ENCODE measurements around the gene NEU2.
"Not testable (repeated sequence)": the region's sequence is repeated elsewhere in the genome, so short reads cannot be mapped to it uniquely, and the experiment has no call there.

The NEU2 gene

DNA sequence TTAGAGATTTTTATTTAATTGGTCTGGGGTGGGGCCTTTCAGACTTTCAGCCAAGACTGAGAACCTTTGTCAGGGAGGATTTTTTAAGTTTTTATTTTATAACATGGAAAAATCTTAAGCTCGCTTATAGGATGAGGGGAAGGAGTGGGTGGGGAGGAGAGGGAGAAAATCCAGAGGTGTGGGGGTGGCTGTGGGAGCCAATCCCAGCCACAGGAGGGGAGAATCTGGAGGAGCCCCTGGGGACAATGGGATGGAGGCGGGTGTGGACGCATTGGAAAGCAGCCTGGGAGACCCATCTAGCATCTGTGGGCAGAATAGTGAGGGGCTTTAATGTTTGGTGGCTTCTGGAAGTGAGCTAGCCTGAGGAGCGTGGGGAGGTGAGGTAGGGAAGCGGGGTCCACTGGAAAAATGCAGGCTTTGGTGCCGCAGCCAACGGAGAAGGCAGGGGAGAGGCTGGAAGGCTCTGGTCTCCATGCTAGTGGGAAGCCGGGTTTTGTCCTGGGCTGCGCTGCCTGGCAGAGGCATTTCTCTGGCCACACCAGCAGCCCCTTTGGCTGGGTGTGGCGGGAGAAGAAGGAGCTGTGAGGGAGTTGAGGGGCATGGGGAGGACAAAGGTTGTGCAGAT lies 16.2 kb downstream of the NEU2 start:
- Histone ChIP-seq H4K20me1 (ENCODE audit: insufficient read depth, low read length) (no peaks in the 10 kb centered on the region), H3K27me3 (ENCODE audit: insufficient read depth, low read length) (0 out of 2 replicates have a peak, but pooled peaks cover 3% of the 10 kb centered on the region), H3F3A (ENCODE audit: insufficient read depth, low read length) (no peaks in the 10 kb centered on the region), H3K4me3 (ENCODE audit: low read depth, low read length, poor library complexity, severe bottlenecking) (no peak overlapping the region), H3K9ac (ENCODE audit: low read length) (no peak overlapping the region), H3K9me2 (ENCODE audit: low read depth, low read length) (no peaks in the 10 kb centered on the region), H3K4me1 (ENCODE audit: insufficient read depth, low read length, severe bottlenecking) (peaks cover under 1% of the 10 kb centered on the region), H3K36me3 (ENCODE audit: insufficient read depth, low read length) (no peaks in the 10 kb centered on the region), H3K4me2 (ENCODE audit: low read length) (no peak overlapping the region), H3K79me2 (ENCODE audit: insufficient read depth, low read length) (no peaks in the 10 kb centered on the region), H3K27ac (ENCODE audit: low read depth, low read length, poor library complexity, severe bottlenecking) (no peak overlapping the region), H3K9me3 (ENCODE audit: low read length) (no peaks in the 10 kb centered on the region), H2AFZ (ENCODE audit: low read length) (no peak overlapping the region)
- TF ChIP-seq, protein P1, sequence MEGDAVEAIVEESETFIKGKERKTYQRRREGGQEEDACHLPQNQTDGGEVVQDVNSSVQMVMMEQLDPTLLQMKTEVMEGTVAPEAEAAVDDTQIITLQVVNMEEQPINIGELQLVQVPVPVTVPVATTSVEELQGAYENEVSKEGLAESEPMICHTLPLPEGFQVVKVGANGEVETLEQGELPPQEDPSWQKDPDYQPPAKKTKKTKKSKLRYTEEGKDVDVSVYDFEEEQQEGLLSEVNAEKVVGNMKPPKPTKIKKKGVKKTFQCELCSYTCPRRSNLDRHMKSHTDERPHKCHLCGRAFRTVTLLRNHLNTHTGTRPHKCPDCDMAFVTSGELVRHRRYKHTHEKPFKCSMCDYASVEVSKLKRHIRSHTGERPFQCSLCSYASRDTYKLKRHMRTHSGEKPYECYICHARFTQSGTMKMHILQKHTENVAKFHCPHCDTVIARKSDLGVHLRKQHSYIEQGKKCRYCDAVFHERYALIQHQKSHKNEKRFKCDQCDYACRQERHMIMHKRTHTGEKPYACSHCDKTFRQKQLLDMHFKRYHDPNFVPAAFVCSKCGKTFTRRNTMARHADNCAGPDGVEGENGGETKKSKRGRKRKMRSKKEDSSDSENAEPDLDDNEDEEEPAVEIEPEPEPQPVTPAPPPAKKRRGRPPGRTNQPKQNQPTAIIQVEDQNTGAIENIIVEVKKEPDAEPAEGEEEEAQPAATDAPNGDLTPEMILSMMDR (IDR thresholded peaks at IDR 0.05; ENCODE audit: low read length), result no peak
- TF ChIP-seq EZH2 (IDR thresholded peaks at IDR 0.05; ENCODE audit: borderline replicate concordance, low read length), result no peak

DNA sequence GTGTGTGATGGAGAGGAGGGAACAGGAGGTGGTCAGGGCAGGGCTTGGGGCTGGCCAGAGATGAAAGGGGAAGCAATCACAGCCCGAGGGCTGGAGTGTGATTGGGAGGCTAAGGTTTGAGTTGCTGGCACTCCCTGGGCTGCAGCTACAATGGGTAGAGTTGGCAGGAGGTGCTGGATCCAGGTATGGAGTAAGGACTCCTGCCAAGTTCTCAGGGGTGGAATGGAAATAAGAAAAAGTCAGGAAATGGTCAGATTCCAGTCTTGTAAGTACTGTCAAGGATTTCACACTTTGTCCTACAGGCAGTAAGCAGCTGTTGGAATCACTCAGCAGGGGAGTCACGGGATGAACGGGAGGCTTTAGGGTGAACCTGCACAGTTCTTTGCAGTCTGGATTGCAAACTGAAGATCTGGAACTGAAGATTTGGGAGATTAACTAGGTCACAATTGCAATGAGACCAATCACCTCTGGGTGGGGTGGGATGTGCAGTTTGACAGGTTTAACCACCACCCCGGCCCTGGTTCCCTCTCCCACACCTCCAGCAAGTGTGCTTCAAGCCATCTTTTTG lies 16.8 kb downstream of the NEU2 start:
- Histone ChIP-seq H3K27ac (ENCODE audit: low read depth, low read length, poor library complexity, severe bottlenecking) (no peak overlapping the region), H3K27me3 (ENCODE audit: insufficient read depth, low read length) (peaks cover 3% of the 10 kb centered on the region; the same call in 1 of the 2 replicates), H3K36me3 (ENCODE audit: insufficient read depth, low read length) (no peaks in the 10 kb centered on the region), H3K9me3 (ENCODE audit: low read length) (no peaks in the 10 kb centered on the region), H3K79me2 (ENCODE audit: insufficient read depth, low read length) (no peaks in the 10 kb centered on the region), H3K4me1 (ENCODE audit: insufficient read depth, low read length, severe bottlenecking) (peaks cover 6% of the 10 kb centered on the region), H3K4me3 (ENCODE audit: low read depth, low read length, poor library complexity, severe bottlenecking) (no peak overlapping the region), H3F3A (ENCODE audit: insufficient read depth, low read length) (no peaks in the 10 kb centered on the region), H3K9ac (ENCODE audit: low read length) (no peak overlapping the region), H4K20me1 (ENCODE audit: insufficient read depth, low read length) (no peaks in the 10 kb centered on the region), H3K4me2 (ENCODE audit: low read length) (no peak overlapping the region), H2AFZ (ENCODE audit: low read length) (no peak overlapping the region), H3K9me2 (ENCODE audit: low read depth, low read length) (no peaks in the 10 kb centered on the region)
- TF ChIP-seq, protein P1 (IDR thresholded peaks at IDR 0.05; ENCODE audit: low read length), result peak; percentile 16; the same call in 1 of the 2 replicates
- no peak for TF ChIP-seq EZH2 (IDR thresholded peaks at IDR 0.05; ENCODE audit: borderline replicate concordance, low read length)

DNA sequence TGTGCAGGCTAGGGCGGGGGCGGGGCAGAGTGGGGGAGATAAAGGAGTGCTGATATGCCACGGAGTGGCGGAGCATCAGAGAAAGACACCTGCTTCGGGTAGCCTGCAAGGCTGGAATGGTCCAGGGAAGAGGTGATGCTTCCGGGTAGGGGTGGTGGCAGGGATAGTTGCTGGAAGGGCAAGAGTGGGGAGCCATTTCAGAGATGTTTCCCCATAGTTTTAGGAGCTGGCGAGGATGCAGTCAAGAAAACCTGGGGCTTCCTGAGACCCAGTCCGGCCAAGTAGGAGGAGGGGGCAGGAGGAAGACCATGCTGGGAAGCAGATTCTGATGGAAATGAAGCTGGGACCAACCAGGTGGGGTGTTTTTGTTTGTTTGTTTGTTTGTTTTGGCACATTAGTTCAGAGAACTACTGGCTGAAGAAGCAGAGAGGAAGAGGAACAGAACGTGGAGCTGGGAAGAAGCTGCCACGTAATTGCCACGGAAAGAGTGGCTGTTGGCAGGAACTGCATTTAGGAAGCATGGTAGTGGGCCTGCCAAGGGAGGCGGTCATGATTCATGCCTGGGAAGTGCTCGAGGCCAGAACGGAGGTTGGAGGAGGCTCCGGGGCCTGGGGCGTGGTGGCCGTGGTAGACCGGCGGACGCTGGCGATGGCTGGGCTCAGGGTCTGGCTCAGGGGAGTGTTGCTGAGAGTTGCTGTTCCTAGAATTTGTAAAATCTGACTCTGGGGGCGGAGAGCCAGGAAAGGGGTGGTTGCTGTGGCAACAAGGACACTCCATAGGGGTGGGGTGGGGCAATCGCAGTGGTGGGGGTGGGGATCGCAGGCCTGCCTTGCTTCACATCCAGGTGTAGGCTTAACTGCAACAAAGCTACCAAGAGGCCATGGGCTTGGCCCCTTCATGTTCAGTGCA lies 19.0 kb downstream of the NEU2 start:
- H2AFZ ChIP-seq (ENCODE audit: low read length), result no peak overlapping the region
- no peaks in the 10 kb centered on the region for H3K79me2 ChIP-seq (ENCODE audit: insufficient read depth, low read length)
- no peaks in the 10 kb centered on the region for H3K9me3 ChIP-seq (ENCODE audit: low read length)
- H3K4me2 ChIP-seq (ENCODE audit: low read length), result no peak overlapping the region
- H3K9ac ChIP-seq (ENCODE audit: low read length), result no peak overlapping the region
- no peaks in the 10 kb centered on the region for H4K20me1 ChIP-seq (ENCODE audit: insufficient read depth, low read length)
- no peaks in the 10 kb centered on the region for H3K36me3 ChIP-seq (ENCODE audit: insufficient read depth, low read length)
- H3K4me1 ChIP-seq (ENCODE audit: insufficient read depth, low read length, severe bottlenecking), result peaks cover 6% of the 10 kb centered on the region
- no peak overlapping the region for H3K27ac ChIP-seq (ENCODE audit: low read depth, low read length, poor library complexity, severe bottlenecking)
- H3F3A ChIP-seq (ENCODE audit: insufficient read depth, low read length), result no peaks in the 10 kb centered on the region
- H3K27me3 ChIP-seq (ENCODE audit: insufficient read depth, low read length), result peaks cover 3% of the 10 kb centered on the region; the same call in 1 of the 2 replicates
- H3K9me2 ChIP-seq (ENCODE audit: low read depth, low read length), result no peaks in the 10 kb centered on the region
- TF ChIP-seq, protein P1 (IDR thresholded peaks at IDR 0.05; ENCODE audit: low read length), result no peak
- no peak for TF ChIP-seq EZH2 (IDR thresholded peaks at IDR 0.05; ENCODE audit: borderline replicate concordance, low read length)
- no peak overlapping the region for H3K4me3 ChIP-seq (ENCODE audit: low read depth, low read length, poor library complexity, severe bottlenecking)

DNA sequence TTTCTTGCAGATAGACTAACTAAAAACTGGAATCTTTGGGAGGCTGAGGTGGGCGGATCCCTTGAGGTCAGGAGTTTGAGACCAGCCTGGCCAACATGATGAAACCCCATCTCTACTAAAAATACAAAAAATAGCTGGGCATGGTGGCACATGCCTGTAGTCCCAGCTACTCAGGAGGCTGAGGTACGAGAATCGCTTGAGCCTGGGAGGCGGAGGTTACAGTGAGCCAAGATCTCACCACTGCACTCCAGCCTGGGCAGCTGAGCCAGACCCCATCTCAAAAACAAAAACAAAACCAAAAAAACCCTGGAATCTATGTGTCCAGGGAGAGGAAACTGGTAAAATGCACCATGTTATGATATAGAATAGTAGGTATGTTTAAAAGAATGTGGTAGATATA lies 20.0 kb downstream of the NEU2 start:
- not testable (repeated sequence) for H3K79me2 ChIP-seq (ENCODE audit: insufficient read depth, low read length); H3K9ac ChIP-seq (ENCODE audit: low read length); H4K20me1 ChIP-seq (ENCODE audit: insufficient read depth, low read length); H3K4me2 ChIP-seq (ENCODE audit: low read length); H3K27ac ChIP-seq (ENCODE audit: low read depth, low read length, poor library complexity, severe bottlenecking); H2AFZ ChIP-seq (ENCODE audit: low read length); H3K9me3 ChIP-seq (ENCODE audit: low read length); H3K4me3 ChIP-seq (ENCODE audit: low read depth, low read length, poor library complexity, severe bottlenecking); H3F3A ChIP-seq (ENCODE audit: insufficient read depth, low read length); H3K27me3 ChIP-seq (ENCODE audit: insufficient read depth, low read length); H3K36me3 ChIP-seq (ENCODE audit: insufficient read depth, low read length); H3K9me2 ChIP-seq (ENCODE audit: low read depth, low read length); H3K4me1 ChIP-seq (ENCODE audit: insufficient read depth, low read length, severe bottlenecking)
